ENCODE data around the gene IFT88.

IFT88 gene

GRCh38 chr13:20534038-20534608 lies 32.8 kb upstream of the IFT88 start:
- Histone ChIP-seq H2BK120ac (ENCODE audit: insufficient read depth, low read length, poor library complexity) (no peak overlapping the region), H2BK12ac (ENCODE audit: low read length) (no peak overlapping the region), H3K4ac (ENCODE audit: low read depth, low read length) (no peak overlapping the region), H2BK5ac (ENCODE audit: low read depth, low read length, poor library complexity) (no peak overlapping the region), H4K91ac (ENCODE audit: low read depth, low read length) (no peak overlapping the region), H3K14ac (ENCODE audit: low read length) (no peak overlapping the region), H3K27ac (ENCODE audit: low read depth, low read length) (no peak overlapping the region), H3K4me3 (ENCODE audit: low read depth, low read length) (no peak overlapping the region), H3K4me2 (ENCODE audit: low read length) (no peak overlapping the region), H3K9me3 (ENCODE audit: insufficient read depth, low read depth, low read length) (peaks cover 5% of the 10 kb centered on the region), H4K12ac (ENCODE audit: low read depth, low read length) (no peak overlapping the region), H3K36me3 (ENCODE audit: control insufficient read depth in 1 of 2, insufficient read depth in 2 of 2, low read length in 2 of 2) (no peaks in the 10 kb centered on the region), H3K23ac (ENCODE audit: low read length) (no peak overlapping the region), H3K79me1 (ENCODE audit: low read length) (no peaks in the 10 kb centered on the region), H3K79me2 (ENCODE audit: control insufficient read depth, insufficient read depth, low read length, poor library complexity) (no peaks in the 10 kb centered on the region), H3K18ac (ENCODE audit: low read length) (no peak overlapping the region), H2AK5ac (ENCODE audit: low read length) (no peak overlapping the region), H4K8ac (ENCODE audit: low read depth, low read length) (no peak overlapping the region), H3K9ac (ENCODE audit: low read length) (no peak overlapping the region), H3K27me3 (ENCODE audit: insufficient read depth, low read length) (no peaks in the 10 kb centered on the region), H3K4me1 (ENCODE audit: control insufficient read depth in 1 of 2, insufficient read depth in 2 of 2, low read length in 2 of 2) (no peaks in the 10 kb centered on the region), H2AFZ (ENCODE audit: insufficient read depth, low read length, poor library complexity) (no peak overlapping the region)
- no CpG with 5 or more reads among the region's 10 CpGs for WGBS (ENCODE audit: extremely low coverage, insufficient coverage, insufficient read length)
- DNase-seq: no peak

- no peak overlapping the region for H3K14ac ChIP-seq (ENCODE audit: low read length)
- H3K23ac ChIP-seq (ENCODE audit: low read length): no peak overlapping the region
- H3K9me3 ChIP-seq (ENCODE audit: insufficient read depth, low read depth, low read length): peaks cover 5% of the 10 kb centered on the region
- no peak overlapping the region for H4K12ac ChIP-seq (ENCODE audit: low read depth, low read length)
- H2BK12ac ChIP-seq (ENCODE audit: low read length): no peak overlapping the region
- no peak overlapping the region for H2BK120ac ChIP-seq (ENCODE audit: insufficient read depth, low read length, poor library complexity)
- H3K4me1 ChIP-seq (ENCODE audit: control insufficient read depth in 1 of 2, insufficient read depth in 2 of 2, low read length in 2 of 2): no peaks in the 10 kb centered on the region
- H3K36me3 ChIP-seq (ENCODE audit: control insufficient read depth in 1 of 2, insufficient read depth in 2 of 2, low read length in 2 of 2): no peaks in the 10 kb centered on the region
- H3K79me1 ChIP-seq (ENCODE audit: low read length): no peaks in the 10 kb centered on the region
- no peak overlapping the region for H2AK5ac ChIP-seq (ENCODE audit: low read length)
- H2BK5ac ChIP-seq (ENCODE audit: low read depth, low read length, poor library complexity): no peak overlapping the region
- no peaks in the 10 kb centered on the region for H3K27me3 ChIP-seq (ENCODE audit: insufficient read depth, low read length)
- no peak overlapping the region for H3K27ac ChIP-seq (ENCODE audit: low read depth, low read length)
- H3K18ac ChIP-seq (ENCODE audit: low read length): no peak overlapping the region
- H4K91ac ChIP-seq (ENCODE audit: low read depth, low read length): no peak overlapping the region
- DNase-seq: no peak
- H3K4me3 ChIP-seq (ENCODE audit: low read depth, low read length): no peak overlapping the region
- no peak overlapping the region for H3K4ac ChIP-seq (ENCODE audit: low read depth, low read length)
- H3K79me2 ChIP-seq (ENCODE audit: control insufficient read depth, insufficient read depth, low read length, poor library complexity): no peaks in the 10 kb centered on the region
- H3K4me2 ChIP-seq (ENCODE audit: low read length): no peak overlapping the region
- no peak overlapping the region for H3K9ac ChIP-seq (ENCODE audit: low read length)
- H4K8ac ChIP-seq (ENCODE audit: low read depth, low read length): no peak overlapping the region
- H2AFZ ChIP-seq (ENCODE audit: insufficient read depth, low read length, poor library complexity): no peak overlapping the region
These were observed 30.0 kb upstream of the IFT88 start for GRCh38 chr13:20536992-20537391.

GRCh38 chr13:20544201-20544923 lies 22.6 kb upstream of the IFT88 start:
- Histone ChIP-seq H3K4me2 (ENCODE audit: low read length) (no peak overlapping the region), H3K18ac (ENCODE audit: low read length) (no peak overlapping the region), H4K91ac (ENCODE audit: low read depth, low read length) (no peak overlapping the region), H3K4ac (ENCODE audit: low read depth, low read length) (no peak overlapping the region), H3K27ac (ENCODE audit: low read depth, low read length) (no peak overlapping the region), H3K4me3 (ENCODE audit: low read depth, low read length) (no peak overlapping the region), H3K23ac (ENCODE audit: low read length) (no peak overlapping the region), H3K14ac (ENCODE audit: low read length) (no peak overlapping the region), H4K8ac (ENCODE audit: low read depth, low read length) (no peak overlapping the region), H3K27me3 (ENCODE audit: insufficient read depth, low read length) (no peaks in the 10 kb centered on the region), H3K79me2 (ENCODE audit: control insufficient read depth, insufficient read depth, low read length, poor library complexity) (no peaks in the 10 kb centered on the region), H2BK12ac (ENCODE audit: low read length) (no peak overlapping the region), H3K9me3 (ENCODE audit: insufficient read depth, low read depth, low read length) (no peaks in the 10 kb centered on the region), H3K4me1 (ENCODE audit: control insufficient read depth in 1 of 2, insufficient read depth in 2 of 2, low read length in 2 of 2) (no peaks in the 10 kb centered on the region), H2AK5ac (ENCODE audit: low read length) (no peak overlapping the region), H3K9ac (ENCODE audit: low read length) (no peak overlapping the region), H2BK120ac (ENCODE audit: insufficient read depth, low read length, poor library complexity) (no peak overlapping the region), H2BK5ac (ENCODE audit: low read depth, low read length, poor library complexity) (no peak overlapping the region), H4K12ac (ENCODE audit: low read depth, low read length) (no peak overlapping the region), H3K79me1 (ENCODE audit: low read length) (no peaks in the 10 kb centered on the region), H3K36me3 (ENCODE audit: control insufficient read depth in 1 of 2, insufficient read depth in 2 of 2, low read length in 2 of 2) (no peaks in the 10 kb centered on the region), H2AFZ (ENCODE audit: insufficient read depth, low read length, poor library complexity) (no peak overlapping the region)
- no peak for DNase-seq
- WGBS (ENCODE audit: extremely low coverage, insufficient coverage, insufficient read length): no CpG with 5 or more reads among the region's 7 CpGs

- Histone ChIP-seq H3K18ac (ENCODE audit: low read length) (no peak overlapping the region), H3K36me3 (ENCODE audit: control insufficient read depth in 1 of 2, insufficient read depth in 2 of 2, low read length in 2 of 2) (no peaks in the 10 kb centered on the region), H2AFZ (ENCODE audit: insufficient read depth, low read length, poor library complexity) (no peak overlapping the region), H3K27ac (ENCODE audit: low read depth, low read length) (no peak overlapping the region), H3K9ac (ENCODE audit: low read length) (no peak overlapping the region), H3K4me2 (ENCODE audit: low read length) (no peak overlapping the region), H3K79me2 (ENCODE audit: control insufficient read depth, insufficient read depth, low read length, poor library complexity) (no peaks in the 10 kb centered on the region), H4K12ac (ENCODE audit: low read depth, low read length) (no peak overlapping the region), H3K4me1 (ENCODE audit: control insufficient read depth in 1 of 2, insufficient read depth in 2 of 2, low read length in 2 of 2) (no peaks in the 10 kb centered on the region), H4K8ac (ENCODE audit: low read depth, low read length) (no peak overlapping the region), H3K27me3 (ENCODE audit: insufficient read depth, low read length) (no peaks in the 10 kb centered on the region), H2BK5ac (ENCODE audit: low read depth, low read length, poor library complexity) (no peak overlapping the region), H3K9me3 (ENCODE audit: insufficient read depth, low read depth, low read length) (no peaks in the 10 kb centered on the region), H3K14ac (ENCODE audit: low read length) (no peak overlapping the region), H4K91ac (ENCODE audit: low read depth, low read length) (no peak overlapping the region), H3K4me3 (ENCODE audit: low read depth, low read length) (no peak overlapping the region), H3K23ac (ENCODE audit: low read length) (no peak overlapping the region), H3K79me1 (ENCODE audit: low read length) (no peaks in the 10 kb centered on the region), H2BK12ac (ENCODE audit: low read length) (no peak overlapping the region), H2BK120ac (ENCODE audit: insufficient read depth, low read length, poor library complexity) (no peak overlapping the region), H3K4ac (ENCODE audit: low read depth, low read length) (no peak overlapping the region), H2AK5ac (ENCODE audit: low read length) (no peak overlapping the region)
- no peak for DNase-seq
- no CpG with 5 or more reads among the region's 1 CpG for WGBS (ENCODE audit: extremely low coverage, insufficient coverage, insufficient read length)
These were observed 20.4 kb upstream of the IFT88 start for GRCh38 chr13:20546556-20546955.
